GM12878 (cell line): ENCODE results near the gene UNC13B. TPM values are rescaled to one million over a fixed set of nuclear protein-coding genes. Genes with fewer than 3 reads are reported as not detected.
A peak's percentile ranks its signal among the peaks of the same experiment; 100 is the strongest.

Experiments
- ATAC-seq: fragments of 200-7000 bp; cut with Tn5 transposase; 3 replicates; pipeline ENCODE4 v1.9.1; 2020; ENCODE audit warnings: mild to moderate bottlenecking, moderate library complexity
- BruUV-seq: library from RNA; stranded (reverse); fragments of 400-500 nt; replicated peaks from 2 replicates; lab custom pipeline; 2021; lab: Mats Ljungman, UMichigan
- CTCF ChIA-PET: fragments of 300-600 bp; sonication (Branson Sonifier 250); formaldehyde crosslinking; extraction: SDS; loops from one replicate; lab custom pipeline; 2021; ENCODE audit warnings: inconsistent platforms; lab: Yijun Ruan, JAX
- POLR2A ChIA-PET: fragments of 350-600 bp; formaldehyde crosslinking; extraction: SDS; loops from one replicate; lab custom pipeline; 2021; ENCODE audit warnings: inconsistent platforms; lab: Charles Lee
- RAD21 ChIA-PET: fragments of 300-600 bp; sonication (Branson Sonifier 250); formaldehyde crosslinking; loops from one replicate; lab custom pipeline; 2023; ENCODE audit warnings: antibody characterized with exemption; ENCODE audit not compliant: unreplicated experiment; lab: Charles Lee
- SMC1A ChIA-PET: fragments of 300-600 bp; sonication (Branson Sonifier 250); formaldehyde crosslinking; loops from one replicate; lab custom pipeline; 2023; ENCODE audit not compliant: unreplicated experiment, uncharacterized antibody; lab: Charles Lee
- DNase-seq: peaks from one replicate; pipeline ENCODE4 v3.0.0-alpha.2; 2011; ENCODE audit warnings: low read depth, low spot score
- FAIRE-seq: peaks from 3 replicates; lab custom pipeline; 2011; peaks lifted over from hg19 to GRCh38; lab: Jason Lieb, UNC
- H2AFZ ChIP-seq: 2 replicates; pipeline ENCODE4 v1.6.0; 2011; ENCODE audit warnings: low read depth, low read length, control low read depth; ENCODE audit not compliant: control insufficient read depth
- H3K27ac ChIP-seq: 2 replicates; pipeline ENCODE4 v1.5.1; 2011; ENCODE audit warnings: control low read depth; ENCODE audit not compliant: control insufficient read depth, insufficient read depth
- H3K27me3 ChIP-seq, 2 experiments: replicated peaks in 1 of 2; 2 replicates each; pipeline versions ENCODE4 v1.6.0 to v1.6.1; 2011; ENCODE audit warnings: low read length in 1 of 2; ENCODE audit not compliant: control insufficient read depth in 2 of 2, insufficient read depth in 2 of 2
- H3K36me3 ChIP-seq, 2 experiments: 2 replicates each; pipeline ENCODE4 v1.5.1; 2011; ENCODE audit warnings: low read length in 1 of 2; ENCODE audit not compliant: control insufficient read depth in 2 of 2, insufficient read depth in 2 of 2
- H3K4me1 ChIP-seq: 2 replicates; pipeline ENCODE4 v1.6.1; 2011; ENCODE audit warnings: mild to moderate bottlenecking, low read length, moderate library complexity, mixed read lengths; ENCODE audit not compliant: control insufficient read depth, insufficient read depth
- H3K4me2 ChIP-seq: 2 replicates; pipeline ENCODE4 v1.6.0; 2011; ENCODE audit warnings: control low read depth; ENCODE audit not compliant: control insufficient read depth, insufficient read depth
- H3K4me3 ChIP-seq: fragments of 200-600 bp; sonication (generic); 2 replicates; pipeline ENCODE4 v1.5.1; 2016
- H3K79me2 ChIP-seq: 2 replicates; pipeline ENCODE4 v1.6.0; 2011; ENCODE audit warnings: low read length; ENCODE audit not compliant: control insufficient read depth, insufficient read depth
- H3K9ac ChIP-seq: 2 replicates; pipeline ENCODE4 v1.8.0; 2011; ENCODE audit warnings: low read length, control low read depth, mixed read lengths; ENCODE audit not compliant: control insufficient read depth, insufficient read depth
- H3K9me3 ChIP-seq: replicated peaks from 3 replicates; pipeline ENCODE4 v1.5.1; 2011; ENCODE audit warnings: mild to moderate bottlenecking, low read length; ENCODE audit not compliant: control insufficient read depth, insufficient read depth
- H4K20me1 ChIP-seq: 2 replicates; pipeline ENCODE4 v1.6.0; 2011; ENCODE audit not compliant: control insufficient read depth, insufficient read depth
- FOS ChIP-seq: IDR thresholded peaks from 3 replicates; pipeline ENCODE4 v1.6.1; 2011; ENCODE audit warnings: borderline replicate concordance; ENCODE audit not compliant: insufficient read length; ENCODE audit errors: extremely low read depth
- GATAD2B ChIP-seq: fragments of 450-650 bp; conservative IDR thresholded peaks from 2 replicates; pipeline ENCODE4 v1.6.1; 2017; ENCODE audit warnings: low read depth, mild to moderate bottlenecking, moderate library complexity
- HDAC2 ChIP-seq: fragments of 200-600 bp; sonication (generic); IDR thresholded peaks from 2 replicates; pipeline ENCODE4 v1.6.1; 2017
- NFXL1 ChIP-seq: fragments of 450-650 bp; IDR thresholded peaks from 2 replicates; pipeline ENCODE4 v1.6.1; 2017; ENCODE audit warnings: antibody characterized with exemption, mild to moderate bottlenecking, borderline replicate concordance
- NFYA ChIP-seq: IDR thresholded peaks from 2 replicates; pipeline ENCODE4 v1.6.1; 2011; ENCODE audit warnings: low read depth, mild to moderate bottlenecking, low read length, improper control_type of control experiment, borderline replicate concordance
- STAT1 ChIP-seq: fragments of 450-650 bp; conservative IDR thresholded peaks from 2 replicates; pipeline ENCODE4 v1.6.1; 2014; ENCODE audit warnings: antibody characterized with exemption, mild to moderate bottlenecking
- ZNF274 ChIP-seq: IDR thresholded peaks from one replicate; pipeline ENCODE4 v1.8.0; 2011; ENCODE audit not compliant: insufficient read length, insufficient read depth
- ZSCAN29 ChIP-seq: fragments of 450-650 bp; IDR thresholded peaks from 2 replicates; pipeline ENCODE4 v1.6.1; 2017; ENCODE audit warnings: mild to moderate bottlenecking, moderate library complexity
- WGBS: methylation state at CpG from one replicate; pipeline ENCODE4 v1.1.6; 2016; ENCODE audit warnings: low lambda C conversion rate; ENCODE audit not compliant: insufficient replicate concordance, insufficient coverage; ENCODE audit errors: missing lambda C conversion rate; 5-methylcytosine and 5-hydroxymethylcytosine counted together
- in situ Hi-C: fragments of 300-500 bp; cut with MboI; formaldehyde crosslinking; loops from 9 replicates; pipeline ENCODE4 v1.14.3; 2018; ENCODE audit warnings: mixed read lengths
- intact Hi-C: fragments of 100-400 bp; cut with micrococcal nuclease; formaldehyde crosslinking; loops from one replicate; pipeline ENCODE4 v1.14.2; 2022; ENCODE audit not compliant: unreplicated experiment
- polyA plus RNA-seq, 11 experiments: library from polyadenylated mRNA; depleted of rRNA in 4 of 11; unstranded in 6 of 11; stranded (reverse) in 5 of 11; fragments of >200 nt; fragmentation: Nextera tagmentation in 4 of 11; fragmentation: Illumina TruSeq in 1 of 11; extraction: Ambion mirVana in 4 of 11; extraction: Trizol in 1 of 11; gene quantifications; 1 replicate in 1 of 11; 2 replicates in 10 of 11; pipeline versions ENCODE4 v1.2.1 to v1.2.3, GENCODE V29; 2011 to 2016; ENCODE audit warnings: inconsistent platforms in 2 of 11, missing spikeins in 2 of 11, low read depth in 1 of 11
- total RNA-seq, 4 experiments: library from RNA; depleted of rRNA in 3 of 4; stranded (reverse); fragments of >200 nt in 3 of 4; fragmentation: Illumina TruSeq in 1 of 4; extraction: Trizol in 1 of 4; gene quantifications; 2 replicates each; pipeline versions ENCODE4 v1.2.1 to v1.2.3, GENCODE V29; 2013 to 2021
- TF ChIP-seq, protein P1 (sequence below): fragments of 450-650 bp; conservative IDR thresholded peaks from 2 replicates; pipeline ENCODE4 v1.6.1; 2017; ENCODE audit warnings: mild to moderate bottlenecking, moderate library complexity
- TF ChIP-seq, protein P2 (sequence below), 3 experiments: IDR thresholded peaks in 2 of 3; conservative IDR thresholded peaks in 1 of 3; 2 replicates each; pipeline ENCODE4 v1.5.1; 2011; ENCODE audit warnings: low read depth in 3 of 3, low read length in 3 of 3, mild to moderate bottlenecking in 3 of 3, control low read depth in 2 of 3, moderate library complexity in 2 of 3, inconsistent platforms in 1 of 3, mixed read lengths in 1 of 3; ENCODE audit not compliant: control insufficient read depth in 2 of 3, insufficient read depth in 1 of 3; ENCODE audit errors: extremely low read depth in 1 of 3

Gene UNC13B
- total and polyA plus RNA-seq, 10 of the 15 experiments (the other 5 are each of a cell fraction or from before 2014, with no cell fraction given) = under 0.01 to 0.42 (median 0.06) TPM; not detected in 4

DNA sequence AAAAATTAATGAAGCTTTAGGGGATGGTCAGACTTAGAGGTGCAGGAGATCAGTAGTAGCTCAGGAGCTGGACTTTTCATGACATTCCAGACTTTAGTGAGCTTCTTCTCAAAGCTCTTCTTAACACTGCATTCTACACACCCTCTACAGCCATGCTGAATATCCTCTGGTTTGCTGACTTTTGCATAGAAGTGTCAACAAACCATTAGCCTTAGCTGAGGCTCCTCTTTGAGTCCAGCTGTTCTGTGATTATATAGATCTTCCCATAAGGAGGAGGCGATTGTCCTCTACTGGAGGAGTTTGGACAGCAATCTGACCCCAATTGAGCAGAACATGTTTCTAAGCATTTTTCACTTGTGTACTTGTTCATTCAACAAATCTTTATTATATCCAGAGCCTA is 253.1 kb downstream of the UNC13B start:
- in situ Hi-C loops = no loop called here
- no peak for DNase-seq

DNA sequence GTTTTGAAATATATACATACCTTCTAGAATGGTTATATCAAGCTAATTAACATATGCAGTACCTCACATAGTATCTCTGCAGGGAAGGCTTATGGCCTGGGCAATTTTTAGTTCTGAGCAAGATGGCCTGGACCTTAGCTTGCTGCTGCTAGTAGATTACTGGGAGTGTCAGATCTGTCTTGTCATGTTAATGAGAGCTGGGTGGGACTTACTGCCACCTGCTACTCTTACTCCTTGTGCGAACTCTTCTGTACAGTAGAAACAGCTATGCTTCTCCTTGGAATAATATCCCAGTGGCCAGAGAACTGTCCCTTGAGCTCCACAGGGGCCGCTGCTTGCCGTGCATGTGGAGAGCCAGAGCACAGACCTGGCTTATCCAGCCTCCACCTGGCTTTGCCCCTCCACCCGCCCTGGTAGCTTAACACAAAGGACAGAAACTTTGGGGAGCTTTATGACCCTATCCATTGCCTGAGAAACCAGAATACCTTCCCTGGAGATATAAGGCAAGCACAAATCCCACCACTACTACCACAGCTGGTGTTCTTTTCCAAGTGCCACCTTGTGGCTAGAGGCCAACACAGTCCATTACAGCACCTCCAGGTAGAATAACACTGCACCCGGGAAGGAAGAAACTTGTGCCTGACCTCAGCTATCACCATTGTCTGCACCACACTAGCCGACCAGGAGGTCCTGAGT is 253.7 kb downstream of the UNC13B start:
- intact Hi-C loops = no loop called here
- ATAC-seq (peak; percentile 30; the same call in 1 of the 3 replicates), FAIRE-seq (peak; percentile 56), DNase-seq (no peak)
- CTCF ChIA-PET = interaction anchor here (0.7 to 2.7 kb wide), 5 partner anchors 9 to 298 kb away, joined by 3 to 8 read pairs (median 4); no protein-coding TSS in a partner anchor
- no peaks in the 10 kb centered on the region for H3K4me1 ChIP-seq
- in situ Hi-C loops = no loop called here
- no peaks in the 10 kb centered on the region for H4K20me1 ChIP-seq
- no peak overlapping the region for H3K4me3 ChIP-seq
- H3K9me3 ChIP-seq = no peaks in the 10 kb centered on the region
- H3K27me3 ChIP-seq = no peaks in the 10 kb centered on the region
- no peaks in the 10 kb centered on the region for H3K79me2 ChIP-seq
- RAD21 ChIA-PET = interaction anchor here (1.0 kb wide), 1 partner anchor 9 kb away, joined by 3 read pairs; no protein-coding TSS in a partner anchor
- WGBS = 12% methylated on average over 6 of the region's 6 CpGs
- H3K4me2 ChIP-seq = no peak overlapping the region
- no peak overlapping the region for H3K9ac ChIP-seq
- POLR2A ChIA-PET = no interaction called here
- no peaks in the 10 kb centered on the region for H3K36me3 ChIP-seq
- SMC1A ChIA-PET = interaction anchor here (1.7 kb wide), 1 partner anchor 18 kb away, joined by 6 read pairs; no protein-coding TSS in a partner anchor
- no peak overlapping the region for H3K27ac ChIP-seq
- BruUV-seq = no TSS peak
- no peak overlapping the region for H2AFZ ChIP-seq
- TF ChIP-seq, protein P1, sequence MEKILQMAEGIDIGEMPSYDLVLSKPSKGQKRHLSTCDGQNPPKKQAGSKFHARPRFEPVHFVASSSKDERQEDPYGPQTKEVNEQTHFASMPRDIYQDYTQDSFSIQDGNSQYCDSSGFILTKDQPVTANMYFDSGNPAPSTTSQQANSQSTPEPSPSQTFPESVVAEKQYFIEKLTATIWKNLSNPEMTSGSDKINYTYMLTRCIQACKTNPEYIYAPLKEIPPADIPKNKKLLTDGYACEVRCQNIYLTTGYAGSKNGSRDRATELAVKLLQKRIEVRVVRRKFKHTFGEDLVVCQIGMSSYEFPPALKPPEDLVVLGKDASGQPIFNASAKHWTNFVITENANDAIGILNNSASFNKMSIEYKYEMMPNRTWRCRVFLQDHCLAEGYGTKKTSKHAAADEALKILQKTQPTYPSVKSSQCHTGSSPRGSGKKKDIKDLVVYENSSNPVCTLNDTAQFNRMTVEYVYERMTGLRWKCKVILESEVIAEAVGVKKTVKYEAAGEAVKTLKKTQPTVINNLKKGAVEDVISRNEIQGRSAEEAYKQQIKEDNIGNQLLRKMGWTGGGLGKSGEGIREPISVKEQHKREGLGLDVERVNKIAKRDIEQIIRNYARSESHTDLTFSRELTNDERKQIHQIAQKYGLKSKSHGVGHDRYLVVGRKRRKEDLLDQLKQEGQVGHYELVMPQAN = no peak
- TF ChIP-seq GATAD2B (no peak), ZSCAN29 (no peak)
- TF ChIP-seq, protein P2, sequence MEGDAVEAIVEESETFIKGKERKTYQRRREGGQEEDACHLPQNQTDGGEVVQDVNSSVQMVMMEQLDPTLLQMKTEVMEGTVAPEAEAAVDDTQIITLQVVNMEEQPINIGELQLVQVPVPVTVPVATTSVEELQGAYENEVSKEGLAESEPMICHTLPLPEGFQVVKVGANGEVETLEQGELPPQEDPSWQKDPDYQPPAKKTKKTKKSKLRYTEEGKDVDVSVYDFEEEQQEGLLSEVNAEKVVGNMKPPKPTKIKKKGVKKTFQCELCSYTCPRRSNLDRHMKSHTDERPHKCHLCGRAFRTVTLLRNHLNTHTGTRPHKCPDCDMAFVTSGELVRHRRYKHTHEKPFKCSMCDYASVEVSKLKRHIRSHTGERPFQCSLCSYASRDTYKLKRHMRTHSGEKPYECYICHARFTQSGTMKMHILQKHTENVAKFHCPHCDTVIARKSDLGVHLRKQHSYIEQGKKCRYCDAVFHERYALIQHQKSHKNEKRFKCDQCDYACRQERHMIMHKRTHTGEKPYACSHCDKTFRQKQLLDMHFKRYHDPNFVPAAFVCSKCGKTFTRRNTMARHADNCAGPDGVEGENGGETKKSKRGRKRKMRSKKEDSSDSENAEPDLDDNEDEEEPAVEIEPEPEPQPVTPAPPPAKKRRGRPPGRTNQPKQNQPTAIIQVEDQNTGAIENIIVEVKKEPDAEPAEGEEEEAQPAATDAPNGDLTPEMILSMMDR (IDR thresholded peaks at IDR 0.05 in 2 of 3, conservative IDR thresholded peaks at IDR 0.05 in 1 of 3; ENCODE audit: control insufficient read depth in 2 of 3, extremely low read depth in 1 of 3, insufficient read depth in 1 of 3, low read depth in 3 of 3, low read length in 3 of 3) = peak; percentile 10 to 23 (median 19); a peak in 1 of 6 replicates

More for the DNA sequence above, 253.1 kb downstream of the UNC13B start:
- H3K79me2 ChIP-seq = no peaks in the 10 kb centered on the region
- no peak overlapping the region for H2AFZ ChIP-seq
- 32% methylated on average over 1 of the region's 1 CpG for WGBS
- no peak for TF ChIP-seq NFXL1
- TF ChIP-seq STAT1 = no peak
- no peak for TF ChIP-seq GATAD2B
- TF ChIP-seq NFYA = no peak
- no peak for TF ChIP-seq HDAC2
- TF ChIP-seq ZNF274 = no peak
- TF ChIP-seq FOS = no peak
- TF ChIP-seq, all 136 proteins: peak for 0
- FAIRE-seq (no peak), ATAC-seq (no peak)
- no peak overlapping the region for H3K4me2 ChIP-seq
- intact Hi-C loops = no loop called here
- no peaks in the 10 kb centered on the region for H3K9me3 ChIP-seq
- no peak overlapping the region for H3K9ac ChIP-seq
- ChIA-PET POLR2A (no interaction called here), RAD21 (interaction anchor here (1.0 kb wide), 1 partner anchor 10 kb away, joined by 3 read pairs; no protein-coding TSS in a partner anchor), SMC1A (interaction anchor here (1.7 kb wide), 1 partner anchor 17 kb away, joined by 6 read pairs; no protein-coding TSS in a partner anchor), CTCF (interaction anchor here (1.5 to 2.7 kb wide), 2 partner anchors 10 to 298 kb away, joined by 4 to 8 read pairs; no protein-coding TSS in a partner anchor)
- no peaks in the 10 kb centered on the region for H3K36me3 ChIP-seq
- no peaks in the 10 kb centered on the region for H4K20me1 ChIP-seq
- no peaks in the 10 kb centered on the region for H3K27me3 ChIP-seq
- H3K4me3 ChIP-seq = no peak overlapping the region
- no peaks in the 10 kb centered on the region for H3K4me1 ChIP-seq
- BruUV-seq = no TSS peak
- no peak overlapping the region for H3K27ac ChIP-seq
